ENCODE data around the gene TLK2.
A peak's percentile ranks its signal among the peaks of the same experiment; 100 is the strongest.
"Not testable (repeated sequence)": the region's sequence is repeated elsewhere in the genome, so short reads cannot be mapped to it uniquely, and the experiment has no call there.

Gene TLK2

GRCh38 chr17:62605588-62605987, 127.0 kb downstream of the TLK2 start:
- DNase-seq, result no peak

DNA sequence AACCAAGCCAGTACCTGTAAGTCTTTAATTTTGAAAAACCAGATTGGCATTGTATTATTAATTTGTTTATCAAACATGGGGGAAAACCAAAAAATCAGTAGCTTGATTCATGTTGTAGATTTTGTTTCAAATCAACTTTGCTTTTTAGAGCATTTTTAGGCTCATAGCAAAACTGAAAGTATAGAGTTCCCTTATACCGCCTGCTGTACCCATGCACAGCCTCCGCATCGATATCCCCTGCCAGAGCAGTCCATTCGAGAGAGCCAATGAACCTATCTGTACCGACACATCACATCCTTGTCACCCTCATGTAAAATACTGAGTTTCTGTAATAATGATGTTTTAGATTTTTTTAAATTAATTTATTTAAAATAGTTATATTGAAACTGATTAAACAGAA, 132.7 kb downstream of the TLK2 start:
- DNase-seq, result no peak

GRCh38 chr17:62611728-62612127, 133.1 kb downstream of the TLK2 start:
- DNase-seq, result no peak

GRCh38 chr17:62612289-62612688, 133.7 kb downstream of the TLK2 start:
- DNase-seq, result not testable (repeated sequence)

DNA sequence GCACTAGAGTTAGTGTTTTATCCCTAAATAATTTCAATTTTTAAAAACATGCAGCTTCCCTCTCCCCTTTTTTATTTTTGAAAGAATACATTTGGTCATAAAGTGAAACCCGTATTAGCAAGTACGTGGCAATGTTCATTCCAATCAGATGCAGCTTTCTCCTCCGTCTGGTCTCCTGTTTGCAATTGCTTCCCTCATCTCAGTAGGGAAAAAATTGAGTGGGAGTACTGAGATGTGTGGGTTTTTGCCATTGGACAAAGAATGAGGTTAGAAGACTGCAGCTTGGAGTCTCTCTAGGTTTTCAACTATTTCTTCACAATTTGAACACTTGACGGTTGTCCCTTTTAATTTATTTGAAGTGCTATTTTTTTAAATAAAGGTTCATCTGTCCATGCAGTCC, 134.5 kb downstream of the TLK2 start:
- DNase-seq, result not testable (repeated sequence)

DNA sequence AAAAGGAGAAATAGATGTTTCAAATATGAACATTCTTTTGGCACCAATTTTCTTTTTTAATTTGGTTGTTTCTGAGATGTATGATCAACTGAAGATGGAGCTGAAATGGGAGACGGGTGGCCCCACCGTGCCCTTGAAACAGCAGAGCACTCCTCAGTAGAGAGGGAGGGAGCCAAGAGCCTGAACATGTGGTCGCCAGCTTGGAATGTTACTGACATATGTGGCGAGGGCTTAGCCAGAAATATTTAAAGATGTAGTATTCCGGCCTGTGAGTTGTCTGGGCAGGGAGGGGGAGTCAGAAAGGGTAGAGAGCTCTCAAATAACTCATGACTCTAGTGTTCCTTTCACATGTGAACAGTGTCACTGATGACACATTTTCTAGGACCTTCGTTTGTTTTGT, 135.5 kb downstream of the TLK2 start:
- DNase-seq, result peak in 1 of 2 experiments; percentile 75

DNA sequence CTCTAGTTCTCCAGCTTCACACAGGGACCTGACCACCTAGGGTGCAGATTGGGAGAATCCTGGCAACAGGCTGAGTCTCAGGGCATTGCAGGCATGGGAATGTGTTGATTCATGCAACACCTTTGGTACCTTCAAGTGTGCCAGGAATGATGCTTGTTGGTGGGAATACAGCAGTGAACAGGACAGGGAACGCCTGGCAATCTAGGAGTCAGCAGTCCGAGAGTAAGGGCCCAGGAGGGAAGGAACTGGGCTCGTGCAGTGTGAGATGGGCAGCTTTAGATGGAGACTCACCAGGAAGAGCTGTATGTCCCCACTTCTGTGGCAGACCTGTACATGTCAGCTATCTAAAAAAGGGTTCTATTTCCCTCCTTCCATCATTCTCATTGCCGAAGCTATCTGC, 136.9 kb downstream of the TLK2 start:
- no peak for DNase-seq

DNA sequence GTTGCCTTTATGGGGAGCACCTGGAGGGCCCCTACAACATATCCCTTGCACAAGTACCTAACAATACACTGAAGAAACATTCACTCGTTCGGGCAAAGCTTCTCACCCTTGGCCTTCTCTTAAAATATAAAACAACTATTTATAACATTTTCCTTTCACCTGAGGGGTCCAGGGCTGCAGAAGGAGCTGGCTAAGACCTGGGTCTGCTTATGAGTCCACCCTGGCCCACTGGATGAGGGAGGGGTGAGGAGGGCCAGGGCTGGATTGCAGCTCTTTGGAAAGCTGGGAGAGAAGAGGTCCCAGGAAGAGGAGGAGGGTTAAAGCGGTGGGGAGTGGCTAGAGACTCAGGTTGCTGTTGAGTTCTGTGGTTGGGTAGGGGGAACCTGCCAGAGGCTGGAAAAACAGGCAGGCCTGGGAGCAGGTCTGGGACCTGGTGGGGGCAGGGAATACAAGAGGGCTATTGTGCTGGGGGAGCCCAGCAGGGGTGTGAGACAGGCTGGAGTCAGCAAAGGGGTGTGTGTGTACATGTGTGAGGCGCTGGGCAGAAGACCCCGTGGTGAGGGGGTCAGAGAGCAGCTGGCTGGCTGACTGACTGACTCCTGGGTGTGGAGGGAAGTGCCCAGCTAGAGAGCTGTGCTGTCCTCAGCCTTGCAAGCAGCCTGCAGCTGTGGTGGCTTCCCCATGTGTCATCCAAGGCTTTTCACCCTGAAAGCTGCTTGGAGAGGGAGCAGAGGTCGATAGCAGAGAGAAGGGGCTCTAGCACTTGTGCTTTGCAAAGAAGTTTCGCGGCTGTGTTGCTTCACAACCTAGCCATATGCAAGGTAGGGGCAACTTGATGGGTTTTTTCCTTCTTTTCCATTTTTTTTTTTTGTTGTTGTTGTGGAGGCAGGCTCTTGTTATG, 138.6 kb downstream of the TLK2 start:
- no peak for DNase-seq

- no peak for DNase-seq
Observed at GRCh38 chr17:62617894-62618472, 139.4 kb downstream of the TLK2 start.

DNA sequence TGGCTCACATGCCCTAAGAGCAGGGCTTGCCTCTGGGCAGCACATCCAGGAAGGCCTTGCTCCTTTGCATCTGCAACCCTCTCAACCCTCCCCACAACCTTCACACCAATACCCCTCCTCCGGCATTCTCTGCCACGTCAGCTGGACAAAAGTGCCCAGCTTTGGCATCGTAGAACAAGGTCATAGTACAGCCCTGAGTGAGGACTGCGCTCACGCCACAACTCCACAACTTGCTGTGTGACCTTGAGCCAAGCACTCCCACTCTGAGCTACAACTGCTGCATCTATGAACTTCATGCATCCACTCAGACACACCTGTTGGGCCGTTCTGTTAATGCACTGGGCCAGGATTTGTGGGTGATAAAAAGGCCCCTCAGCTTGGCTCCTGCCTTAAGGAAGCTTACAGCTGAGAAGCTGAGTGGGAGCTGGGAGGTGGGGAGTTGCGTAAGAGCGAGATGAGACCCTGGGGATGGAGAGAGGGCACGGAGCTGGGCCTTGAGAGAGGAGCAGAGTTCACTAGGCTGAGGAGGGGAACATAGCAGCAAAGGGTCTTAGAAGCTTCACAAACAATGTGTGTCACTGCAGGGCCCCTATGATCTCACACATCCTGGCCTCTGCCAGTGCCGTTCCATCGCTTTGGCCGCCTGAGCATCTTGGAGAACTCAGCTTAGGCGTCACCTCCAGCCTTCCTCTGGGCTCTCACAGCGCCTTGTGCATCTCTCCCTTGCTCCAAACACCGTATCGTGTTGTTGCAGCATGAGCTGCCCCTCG, 140.2 kb downstream of the TLK2 start:
- DNase-seq, result no peak

- no peak for DNase-seq
Observed at GRCh38 chr17:62619417-62620155, 141.0 kb downstream of the TLK2 start.

DNA sequence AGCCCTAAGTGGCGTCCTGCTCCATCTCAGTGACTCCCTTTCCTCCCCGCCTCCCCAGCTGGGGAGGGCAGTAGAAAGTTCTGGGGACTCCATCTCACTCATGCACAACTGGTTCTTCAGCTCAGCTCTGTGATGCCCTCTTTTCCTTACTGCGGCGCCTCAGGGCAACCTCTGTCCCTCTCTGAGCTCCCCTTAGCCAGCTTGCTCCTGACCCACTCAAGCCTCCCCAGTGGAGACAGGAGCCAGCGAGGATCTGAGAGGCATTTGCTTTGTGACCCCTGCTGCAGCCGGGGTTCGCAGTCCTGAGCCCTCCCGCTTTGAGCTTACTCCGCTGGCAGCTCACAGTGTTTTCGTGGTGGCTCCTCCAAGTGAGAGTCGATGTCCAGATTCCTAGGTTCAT, 142.6 kb downstream of the TLK2 start:
- no peak for DNase-seq

DNA sequence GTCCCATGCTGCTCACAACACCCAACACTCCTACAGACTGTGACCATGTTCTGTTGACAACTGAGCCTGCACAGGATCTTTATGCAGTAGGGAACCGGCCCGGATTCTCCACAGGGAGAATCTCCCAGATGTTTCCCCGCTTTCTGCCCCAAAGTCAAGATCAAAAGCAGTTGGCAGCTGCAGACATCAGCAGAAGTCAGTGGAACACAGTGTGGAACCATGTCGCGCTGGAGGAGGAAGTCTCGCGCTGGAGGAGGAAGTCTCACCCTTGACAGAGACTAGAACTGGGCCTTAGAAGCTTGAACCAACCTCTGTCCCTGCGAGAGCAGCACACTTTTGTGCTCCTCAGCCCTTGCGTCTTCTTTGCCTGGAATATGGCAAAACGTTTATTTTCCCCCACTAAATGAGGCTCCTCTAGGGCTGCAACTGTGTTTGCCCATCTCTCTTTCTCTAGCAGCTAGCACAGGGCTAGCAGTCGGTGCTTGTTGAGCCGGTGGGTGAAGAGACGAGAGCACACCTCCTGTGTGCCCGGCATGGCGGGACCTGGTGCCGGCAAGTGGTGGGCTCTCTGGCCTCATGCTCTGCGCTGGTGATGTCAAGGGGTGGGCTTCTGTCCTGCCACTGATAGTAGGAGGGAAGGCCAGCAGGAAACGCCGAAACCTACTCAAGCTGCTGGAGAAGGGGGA, 146.7 kb downstream of the TLK2 start:
- no peak for DNase-seq

DNA sequence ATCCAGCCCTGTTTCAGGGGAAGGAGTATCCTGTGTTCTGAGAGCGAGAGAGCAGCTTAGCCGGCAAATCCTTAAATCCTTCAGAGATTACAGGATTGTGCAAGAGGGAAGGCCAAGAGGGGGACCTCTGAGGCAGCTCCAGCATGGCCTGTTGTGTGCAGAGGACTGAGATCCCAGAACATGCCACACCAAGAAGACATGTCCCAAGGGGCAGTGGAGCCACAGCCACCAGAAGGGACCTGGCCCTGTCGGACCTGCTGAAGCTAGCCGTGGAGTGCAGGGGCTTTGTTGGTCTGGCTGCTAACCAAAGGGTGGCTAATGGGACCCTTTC, 147.2 kb downstream of the TLK2 start:
- DNase-seq, result no peak

DNA sequence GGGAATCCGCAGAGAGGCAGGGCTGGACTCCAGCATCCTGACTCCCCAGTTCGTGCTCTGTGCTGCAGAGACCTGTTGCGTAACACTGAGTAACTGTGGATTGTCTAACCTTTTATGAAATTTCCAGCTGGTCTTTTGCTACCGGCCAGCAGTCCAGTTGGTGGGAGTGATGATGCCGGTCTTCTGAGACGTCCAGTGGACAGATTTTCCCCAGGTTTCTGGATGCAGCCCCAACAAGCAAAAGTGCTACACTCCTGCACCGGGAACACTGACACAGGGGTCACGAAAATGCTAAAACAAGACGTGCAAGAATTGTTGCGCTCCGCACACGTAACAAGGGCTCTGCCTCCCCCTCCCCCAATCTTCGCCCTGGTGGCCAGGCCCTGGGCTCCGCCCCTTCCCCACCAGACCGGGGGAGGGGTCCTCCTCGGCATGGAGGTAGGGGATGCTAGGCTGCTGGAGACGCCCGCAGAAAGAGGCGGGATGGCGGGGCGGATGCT, 148.1 kb downstream of the TLK2 start:
- DNase-seq, result no peak

- no peak for DNase-seq
Observed at GRCh38 chr17:62627219-62627903, 148.7 kb downstream of the TLK2 start, which contains the start of gene MRC2. TSS of gene MRC2 (plus strand) at chr17:62627670. CDS start at chr17:62627803, 133 bp downstream.

- no peak for DNase-seq
Observed at GRCh38 chr17:62627904-62628633, 149.4 kb downstream of the TLK2 start.

DNA sequence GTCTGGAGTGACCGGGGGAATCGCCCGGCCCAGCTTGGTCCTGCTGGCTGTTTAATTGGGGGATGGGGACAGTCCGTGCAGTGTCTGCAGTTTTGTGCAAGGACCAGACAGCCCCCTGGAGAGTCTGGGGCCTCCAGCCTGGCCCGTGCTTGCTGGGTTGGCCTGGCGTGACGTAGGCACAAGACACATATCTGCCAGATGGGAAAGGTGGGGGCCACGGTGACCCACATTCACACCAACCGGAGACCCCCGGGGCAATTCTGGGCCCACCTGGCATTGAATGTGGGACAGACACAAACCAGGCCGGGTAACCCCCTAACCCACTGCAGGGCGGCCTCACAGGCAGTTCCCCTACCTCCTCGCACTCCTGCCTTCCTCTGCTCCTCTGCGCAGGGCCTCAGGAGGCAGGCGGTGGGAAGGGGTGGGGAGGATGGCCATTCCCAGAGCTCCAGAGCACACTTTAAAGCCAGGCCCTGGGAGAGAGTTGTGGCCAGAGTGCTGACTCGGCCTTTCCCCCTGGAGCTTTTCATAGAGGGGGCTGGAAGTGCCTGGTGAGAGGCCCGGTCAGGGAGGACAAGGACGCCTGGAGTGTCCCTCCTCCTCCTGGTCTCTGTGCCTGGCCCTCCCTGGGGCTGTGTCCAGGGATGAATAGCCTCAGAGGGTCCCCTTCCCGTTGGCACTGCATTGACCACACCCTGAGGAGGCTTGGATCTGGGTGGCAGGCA, 150.4 kb downstream of the TLK2 start:
- DNase-seq, result no peak

DNA sequence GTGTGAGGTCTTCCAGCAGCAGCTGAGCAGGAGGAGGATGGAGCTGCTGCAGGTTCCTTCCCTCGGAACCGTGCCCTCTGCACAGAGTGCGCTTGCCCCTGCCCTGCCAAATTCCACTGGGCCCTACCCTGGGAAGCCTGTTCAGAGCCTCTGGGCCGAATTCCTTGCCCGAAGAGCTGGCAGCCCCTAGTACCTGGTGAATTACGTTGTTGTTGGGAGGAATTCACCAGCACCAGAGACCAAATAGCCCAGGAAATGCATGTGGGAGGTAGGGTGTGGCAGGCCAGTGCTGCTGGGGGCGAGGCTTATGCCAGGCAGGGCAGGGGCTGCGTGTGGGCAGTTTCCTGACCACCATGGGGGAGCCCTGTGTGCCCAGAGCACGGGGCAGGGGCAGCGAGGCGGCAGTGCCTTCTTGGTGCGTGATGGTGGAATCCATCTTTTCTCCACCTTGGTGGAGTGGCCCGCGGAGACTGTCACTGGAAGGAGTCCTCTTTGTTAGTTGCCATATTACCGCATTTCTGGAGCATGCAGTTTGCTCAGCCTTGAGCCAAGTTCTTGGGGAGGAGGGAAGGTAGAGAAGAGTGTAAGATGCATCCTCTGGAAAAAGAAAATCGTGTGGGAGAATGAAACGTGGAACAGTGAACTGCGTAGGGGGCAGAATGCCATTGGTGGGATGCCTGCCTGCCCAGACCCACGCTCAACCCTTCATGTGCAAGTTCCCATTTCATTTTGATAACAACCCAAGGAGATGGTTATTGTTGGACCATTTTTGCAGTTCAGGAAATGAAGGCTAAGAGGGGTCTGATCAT, 151.1 kb downstream of the TLK2 start:
- DNase-seq, result no peak

All from NCI-H446 (cell line).